Measurements from ENCODE around the gene ZNF385A. TPM values are rescaled to one million over a fixed set of nuclear protein-coding genes. Genes with fewer than 3 reads are reported as not detected.

Gene ZNF385A
- total and polyA plus RNA-seq, 9 of the 15 experiments (the other 6 are each of a cell fraction or from before 2014, with no cell fraction given): 1.0 to 111 (median 7.7) TPM

GRCh38 chr12:54368709-54369596, 15.6 kb downstream of the ZNF385A start (continued):
- peak; percentile 65 for TF ChIP-seq TEAD4 (IDR thresholded peaks at IDR 0.05; ENCODE audit: low read length)
- no peak for TF ChIP-seq TEAD4 (CRISPR knock-in tag; IDR thresholded peaks at IDR 0.05; ENCODE audit: borderline replicate concordance)
- no peak for TF ChIP-seq NR4A1 (CRISPR knock-in tag; IDR thresholded peaks at IDR 0.05)
- TF ChIP-seq NR4A1 (tag; IDR thresholded peaks at IDR 0.05): no peak
- TF ChIP-seq KLF10 (CRISPR knock-in tag; IDR thresholded peaks at IDR 0.05): no peak
- TF ChIP-seq ZNF57 (CRISPR knock-in tag; IDR thresholded peaks at IDR 0.05): no peak
- TF ChIP-seq CEBPB (tag; IDR thresholded peaks at IDR 0.05): no peak
- TF ChIP-seq CHD7 (IDR thresholded peaks at IDR 0.05; ENCODE audit: low read depth, low read length): no peak
- TF ChIP-seq ZFX (CRISPR knock-in tag; IDR thresholded peaks at IDR 0.05): peak; percentile 52; the same call in 1 of the 2 replicates
- peak; percentile 32; the same call in 1 of the 2 replicates for TF ChIP-seq NCOR1 (IDR thresholded peaks at IDR 0.05)
- 0 out of 2 replicates have a peak, but pooled peaks have one; percentile 39 for TF ChIP-seq LEF1 (IDR thresholded peaks at IDR 0.05)
- TF ChIP-seq RHOXF2B (CRISPR knock-in tag; conservative IDR thresholded peaks at IDR 0.05): no peak
